Gastroesophageal sphincter (tissue), 4 donors: ENCODE measurements around the gene C17orf67. TPM values are rescaled to one million over a fixed set of nuclear protein-coding genes. Genes with fewer than 3 reads are reported as not detected.

Source experiments
- ATAC-seq: fragments of 150-250 bp; one replicate; pipeline ENCODE4 v1.9.1; 2016; ENCODE audit warnings: mild to moderate bottlenecking, moderate library complexity
- H3K27ac ChIP-seq, 4 donors: fragments of 200-600 bp; sonication (generic) in 3 of 4; 1 replicate in 3 of 4; 2 replicates in 1 of 4; pipeline ENCODE4 v1.5.1; 2016 to 2019
- H3K27me3 ChIP-seq: fragments of 200-600 bp; sonication (generic); one replicate; pipeline ENCODE4 v1.5.1; 2019
- H3K36me3 ChIP-seq, 2 donors: fragments of 200-600 bp; sonication (generic); one replicate each; pipeline ENCODE4 v1.5.1; 2019; ENCODE audit warnings: control low read depth in 1 of 2
- H3K4me1 ChIP-seq, 3 donors: fragments of 200-600 bp; sonication (generic); 1 replicate in 2 of 3; 2 replicates in 1 of 3; pipeline ENCODE4 v1.5.1; 2016 to 2019; ENCODE audit warnings: control low read depth in 2 of 3
- H3K4me3 ChIP-seq, 2 donors: fragments of 200-600 bp; sonication (generic); one replicate each; pipeline ENCODE4 v1.5.1; 2019; ENCODE audit warnings: mild to moderate bottlenecking in 1 of 2, moderate library complexity in 1 of 2
- H3K9me3 ChIP-seq, 3 donors: fragments of 200-600 bp; sonication (generic); one replicate each; pipeline ENCODE4 v1.5.1; 2017 to 2019; ENCODE audit warnings: control low read depth in 2 of 3
- CTCF ChIP-seq, 4 experiments: fragments of 200-600 bp in 2 of 4; fragments of 450-650 bp in 2 of 4; sonication (generic) in 1 of 4; IDR thresholded peaks; one replicate each; pipeline ENCODE4 v1.5.1; 2017 to 2019; ENCODE audit warnings: antibody characterized with exemption in 4 of 4, mild to moderate bottlenecking in 2 of 4, moderate library complexity in 2 of 4
- EP300 ChIP-seq: sonication (generic); formaldehyde crosslinking; IDR thresholded peaks from one replicate; pipeline ENCODE4 v1.6.1; 2017; ENCODE audit warnings: antibody characterized with exemption, mild to moderate bottlenecking
- POLR2A ChIP-seq, 2 donors: fragments of 450-650 bp; IDR thresholded peaks; one replicate each; pipeline ENCODE4 v1.6.1; 2017; ENCODE audit warnings: antibody characterized with exemption in 2 of 2, mild to moderate bottlenecking in 2 of 2, moderate library complexity in 1 of 2
- POLR2AphosphoS5 ChIP-seq: sonication (generic); formaldehyde crosslinking; IDR thresholded peaks from one replicate; pipeline ENCODE4 v1.6.1; 2017; ENCODE audit warnings: antibody characterized with exemption
- WGBS, 2 donors: methylation state at CpG; one replicate each; pipeline ENCODE4 v1.1.5; 2018; ENCODE audit warnings: low coverage in 1 of 2; 5-methylcytosine and 5-hydroxymethylcytosine counted together
- total RNA-seq, 4 donors: library from RNA; depleted of rRNA; stranded (reverse); fragments of >200 nt; gene quantifications; one replicate each; pipeline ENCODE4 v1.1.0, GENCODE V29; 2016

The C17orf67 gene
- total RNA-seq, 4 donors from 2014 or later = 1.1 to 3.5 (median 2.3) TPM

GRCh38 chr17:56876766-56877179 is 43.1 kb upstream of the C17orf67 start:
- no peaks in the 10 kb centered on the region for H3K36me3 ChIP-seq
- H3K9me3 ChIP-seq = no peaks in the 10 kb centered on the region
- H3K27ac ChIP-seq = no peak overlapping the region
- no peaks in the 10 kb centered on the region for H3K4me1 ChIP-seq
- H3K27me3 ChIP-seq = no peaks in the 10 kb centered on the region
- TF ChIP-seq CTCF (IDR thresholded peaks at IDR 0.05) = no peak
- no peak for TF ChIP-seq POLR2AphosphoS5
- ATAC-seq = no peak
- WGBS, 2 donors = 80 to 82% methylated on average over 6 to 7 of the region's 7 CpGs
- H3K4me3 ChIP-seq = no peak overlapping the region

DNA sequence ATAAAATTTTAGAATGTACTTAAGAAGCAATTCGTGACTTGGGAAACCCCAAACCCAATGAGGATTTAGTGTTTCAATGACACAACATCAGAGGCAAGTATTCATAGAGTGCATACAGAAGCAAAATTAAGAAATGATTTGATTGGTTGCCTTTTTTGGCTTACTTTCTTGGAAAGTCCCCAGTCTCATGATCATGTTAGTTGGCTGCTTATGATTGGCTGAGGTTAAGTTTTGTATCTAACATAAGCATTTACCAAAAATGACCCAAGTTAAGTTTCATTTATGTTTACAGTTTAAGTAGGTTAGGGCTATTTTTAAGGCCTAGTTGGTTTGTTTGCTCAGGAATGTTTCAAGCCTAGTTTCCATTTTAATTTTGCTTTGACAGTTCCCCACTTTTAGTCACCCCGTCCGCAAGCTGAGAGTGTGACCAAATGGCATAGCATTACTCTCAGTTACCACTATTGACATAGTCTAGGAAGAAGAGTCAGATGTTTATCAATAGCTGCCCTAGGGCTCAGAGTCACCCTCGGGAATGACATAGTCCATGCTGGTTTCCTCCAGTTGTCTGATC is 36.4 kb upstream of the C17orf67 start:
- no peak overlapping the region for H3K27ac ChIP-seq
- H3K9me3 ChIP-seq = no peaks in the 10 kb centered on the region
- no peak overlapping the region for H3K4me3 ChIP-seq
- H3K4me1 ChIP-seq = no peaks in the 10 kb centered on the region
- WGBS, 2 donors = 76 to 80% methylated on average over 3 to 4 of the region's 4 CpGs
- no peak for ATAC-seq
- H3K27me3 ChIP-seq = no peaks in the 10 kb centered on the region
- no peaks in the 10 kb centered on the region for H3K36me3 ChIP-seq
- TF ChIP-seq EP300 (no peak), POLR2AphosphoS5 (no peak), POLR2A (IDR thresholded peaks at IDR 0.05) (no peak)

- no peak overlapping the region for H3K4me3 ChIP-seq
- 83 to 95% methylated on average over 3 of the region's 3 CpGs for WGBS, 2 donors
- H3K27me3 ChIP-seq = no peaks in the 10 kb centered on the region
- no peaks in the 10 kb centered on the region for H3K9me3 ChIP-seq
- peaks cover 0 to 7% of the 10 kb centered on the region in 2 donors for H3K36me3 ChIP-seq
- H3K4me1 ChIP-seq = no peaks in the 10 kb centered on the region
- no peak for ATAC-seq
- H3K27ac ChIP-seq = no peak overlapping the region
- TF ChIP-seq POLR2AphosphoS5 (no peak), CTCF (IDR thresholded peaks at IDR 0.05) (no peak), EP300 (no peak), POLR2A (IDR thresholded peaks at IDR 0.05) (no peak)
Observed at GRCh38 chr17:56868716-56869115, 35.0 kb upstream of the C17orf67 start.

DNA sequence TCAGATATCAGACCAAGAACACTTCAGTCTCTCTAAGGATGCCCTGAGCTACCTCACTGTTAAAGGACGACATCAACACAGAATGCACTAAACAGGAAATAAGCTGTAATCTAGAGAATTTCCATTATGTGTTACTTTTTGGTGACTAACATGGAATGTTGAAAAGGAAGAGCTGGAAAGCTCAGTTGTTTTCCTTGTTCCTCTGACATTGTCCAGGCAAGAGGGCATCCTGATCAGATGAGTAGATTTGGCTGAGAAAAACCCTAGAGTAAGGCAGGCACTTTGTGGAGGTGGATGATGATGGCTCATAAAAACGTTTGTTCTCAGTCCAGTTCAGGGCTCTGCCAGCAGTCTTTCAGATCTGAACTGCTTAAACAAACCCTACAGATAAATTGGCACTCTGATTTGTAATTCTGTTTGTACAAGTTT is 34.2 kb upstream of the C17orf67 start:
- no peak for ATAC-seq
- peaks cover 0 to 14% of the 10 kb centered on the region in 2 donors for H3K36me3 ChIP-seq
- WGBS, 2 donors = 39 to 44% methylated on average over 2 of the region's 2 CpGs
- TF ChIP-seq POLR2A (IDR thresholded peaks at IDR 0.05) (no peak), POLR2AphosphoS5 (no peak), EP300 (no peak), CTCF (IDR thresholded peaks at IDR 0.05) (no peak)
- H3K9me3 ChIP-seq = no peaks in the 10 kb centered on the region
- no peak overlapping the region for H3K4me3 ChIP-seq
- peak overlapping the region in 1 of 4 donors; percentile 8 for H3K27ac ChIP-seq
- H3K4me1 ChIP-seq = no peaks in the 10 kb centered on the region
- H3K27me3 ChIP-seq = no peaks in the 10 kb centered on the region

DNA sequence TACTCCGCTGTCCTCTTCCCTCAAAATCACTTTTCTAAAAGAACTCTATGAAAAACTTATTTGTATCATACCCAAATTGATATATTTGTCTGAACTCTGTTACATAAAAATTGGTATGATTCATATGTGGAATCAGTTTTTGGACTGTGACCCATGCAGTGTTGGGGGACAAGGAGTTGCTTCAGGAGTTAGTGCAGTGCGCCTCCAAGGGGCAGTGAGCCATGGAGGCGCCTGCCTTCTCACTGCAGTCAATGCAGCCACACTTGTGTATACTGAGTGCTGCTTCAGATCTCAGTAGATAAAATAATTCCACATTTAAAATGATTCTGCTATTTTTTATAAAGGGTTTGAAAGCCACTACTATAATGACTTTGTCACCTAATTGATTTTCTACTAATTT is 32.8 kb upstream of the C17orf67 start:
- no peaks in the 10 kb centered on the region for H3K9me3 ChIP-seq
- no peak for TF ChIP-seq EP300
- no peak for TF ChIP-seq POLR2AphosphoS5
- TF ChIP-seq POLR2A (IDR thresholded peaks at IDR 0.05) = no peak
- TF ChIP-seq CTCF (IDR thresholded peaks at IDR 0.05) = no peak
- no peak for ATAC-seq
- H3K27me3 ChIP-seq = no peaks in the 10 kb centered on the region
- no peak overlapping the region for H3K27ac ChIP-seq
- WGBS, 2 donors = 45 to 100% methylated on average over 1 to 3 of the region's 3 CpGs
- H3K4me3 ChIP-seq = no peak overlapping the region
- peaks cover 0 to 29% of the 10 kb centered on the region in 2 donors for H3K36me3 ChIP-seq
- H3K4me1 ChIP-seq = no peaks in the 10 kb centered on the region
